ENCODE results near the gene SRSF7.
"Not testable (repeated sequence)": the region's sequence is repeated elsewhere in the genome, so short reads cannot be mapped to it uniquely, and the experiment has no call there.

SRSF7 gene

DNA sequence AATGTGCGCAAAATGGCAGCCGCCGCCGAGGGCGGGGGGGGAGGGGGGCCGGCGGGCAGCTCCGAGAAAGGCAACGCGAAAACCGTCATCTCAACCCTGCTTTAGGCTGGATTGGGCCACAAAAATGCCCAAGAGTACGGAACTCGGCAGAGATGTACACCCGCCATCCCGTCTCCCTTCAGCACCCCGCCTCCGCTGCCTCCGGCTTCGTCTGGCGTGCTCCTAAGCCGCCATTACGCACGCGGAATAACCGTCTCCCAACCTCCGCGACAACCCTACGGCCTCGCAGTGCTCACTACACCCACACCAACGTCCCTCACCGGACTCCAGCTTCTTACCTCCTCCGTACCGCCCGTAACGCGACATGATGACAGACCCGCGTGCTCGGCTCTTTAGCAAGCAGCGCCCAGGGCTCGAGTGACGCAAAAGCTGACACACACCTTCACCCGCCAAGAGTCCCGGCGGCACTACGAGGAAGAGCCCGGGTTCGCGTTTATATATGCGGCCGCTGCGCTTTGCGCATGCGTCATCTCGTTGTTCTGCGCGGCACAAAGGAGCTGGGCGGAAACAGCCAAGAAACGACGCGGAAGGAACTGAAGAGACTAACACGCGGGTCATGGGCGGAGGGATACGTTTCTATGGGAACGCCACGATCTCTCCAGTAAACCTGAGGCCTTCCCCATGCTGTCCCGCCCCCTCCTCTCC lies at the start of gene SRSF7:
SRSF7 (minus strand) TSS at position 471 of the 705 bp plus-strand sequence; CDS start at position 366, 105 bp downstream.
- DNase-seq (ENCODE audit: low read depth): peak; percentile 95

DNA sequence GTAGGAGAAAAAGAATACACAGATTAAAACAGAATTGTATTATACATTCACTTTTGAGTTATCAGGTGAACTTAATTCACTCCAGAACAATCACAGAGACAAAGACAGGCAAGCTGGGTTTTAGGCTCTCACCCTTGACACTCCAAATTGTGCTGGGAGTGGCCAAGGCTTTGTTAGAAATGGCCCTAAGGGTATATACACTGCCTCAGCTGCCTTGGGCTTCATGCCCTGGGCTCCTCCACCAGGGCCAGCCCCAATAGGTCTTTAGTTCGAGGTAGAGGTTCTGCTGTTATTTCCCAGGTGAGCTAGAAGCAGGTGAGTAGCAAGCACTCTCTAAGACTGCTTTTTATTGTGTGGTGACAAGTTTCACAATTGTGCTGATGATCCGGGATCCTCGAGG lies 46.8 kb upstream of the SRSF7 start:
- no peak for DNase-seq (ENCODE audit: low read depth)

DNA sequence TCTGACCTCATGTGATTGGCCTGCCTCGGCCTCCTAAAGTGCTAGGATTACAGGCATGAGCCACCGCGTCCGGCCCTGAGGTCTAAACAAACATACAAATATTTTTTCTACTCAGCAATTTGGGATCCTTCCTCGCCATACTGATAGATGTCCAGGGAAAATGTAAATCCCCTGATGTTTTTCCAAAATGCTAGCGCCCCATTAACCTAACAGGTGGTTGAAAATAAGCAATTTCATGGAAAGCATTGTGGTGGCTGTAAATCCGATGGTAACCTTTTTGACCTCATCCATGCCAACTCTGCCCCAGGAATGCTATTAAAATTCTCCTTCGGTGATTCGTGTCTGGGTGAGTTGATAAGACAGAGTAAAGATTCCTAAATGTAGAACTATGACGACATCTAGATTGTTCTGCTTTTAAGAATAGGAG lies 46.1 kb upstream of the SRSF7 start:
- no peak for DNase-seq (ENCODE audit: low read depth)

DNA sequence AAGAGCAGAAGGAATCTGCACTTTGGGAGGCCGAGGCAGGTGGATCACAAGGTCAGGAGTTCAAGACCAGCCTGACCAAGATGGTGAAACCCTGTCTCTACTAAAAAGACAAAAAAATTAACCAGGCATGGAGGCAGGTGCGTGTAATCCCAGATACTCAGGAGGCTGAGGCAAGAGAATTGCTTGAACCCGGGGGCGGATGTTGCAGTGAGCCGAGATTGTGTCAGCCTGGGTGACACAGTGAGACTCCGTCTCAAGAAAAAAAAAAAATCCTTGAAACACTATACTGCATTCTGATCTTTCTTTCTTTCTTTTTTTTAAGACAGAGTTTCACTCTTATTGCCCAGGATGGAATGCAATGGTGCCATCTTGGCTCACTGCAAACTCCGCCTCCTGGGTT lies 43.9 kb upstream of the SRSF7 start:
- not testable (repeated sequence) for DNase-seq (ENCODE audit: low read depth)

DNA sequence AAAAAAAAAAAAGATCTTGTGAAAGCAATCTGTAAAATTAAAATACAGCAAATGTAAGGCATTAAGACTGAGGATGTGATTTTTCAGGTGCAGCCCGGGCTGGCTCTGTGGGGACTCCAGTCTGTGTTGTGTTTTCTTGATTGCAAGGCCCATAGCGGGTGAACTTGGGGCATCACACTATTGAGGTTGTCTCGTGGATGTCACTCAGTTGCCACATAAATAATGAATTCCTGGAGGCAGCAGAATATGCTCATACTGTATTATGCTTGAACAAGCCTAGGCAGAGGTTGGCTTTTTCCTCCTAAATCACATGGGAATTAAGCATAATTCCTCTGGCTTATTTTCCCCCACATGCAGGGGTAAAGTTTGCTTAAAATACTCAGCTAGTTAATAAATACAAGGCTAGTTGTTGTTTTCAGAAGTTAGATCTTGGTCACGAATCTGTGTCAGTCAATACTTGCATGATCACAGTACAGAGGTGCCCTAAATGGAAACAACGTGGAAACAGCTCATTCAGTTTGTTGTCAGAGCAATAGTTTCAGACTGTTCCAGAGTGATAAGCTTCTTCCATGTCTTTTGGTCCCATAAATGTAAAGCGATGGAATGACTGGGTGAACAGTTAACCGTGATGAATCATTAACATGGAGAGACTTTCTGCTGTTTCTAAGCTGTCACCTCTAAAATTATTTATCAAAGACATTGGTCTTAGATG lies 43.2 kb upstream of the SRSF7 start:
- DNase-seq (ENCODE audit: low read depth): no peak

DNA sequence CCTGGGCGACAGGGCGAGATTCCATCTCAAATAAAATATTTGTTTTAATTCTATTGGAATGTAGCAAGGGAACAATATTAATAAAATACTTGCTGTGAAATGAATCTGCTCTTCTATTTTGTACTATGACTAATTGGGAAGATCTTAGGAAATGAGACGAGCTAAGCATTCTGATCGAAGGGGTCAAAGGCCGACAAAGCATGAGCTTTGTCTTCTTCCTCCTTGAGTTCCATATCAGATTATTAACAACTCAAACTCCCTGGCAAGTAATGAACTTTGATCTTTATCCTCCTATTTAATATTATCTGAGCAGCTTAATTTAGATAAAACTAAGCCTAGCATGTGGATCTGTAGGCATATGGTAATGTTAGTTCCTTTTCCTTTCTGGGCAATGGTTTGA lies 42.4 kb upstream of the SRSF7 start:
- DNase-seq (ENCODE audit: low read depth): no peak

DNA sequence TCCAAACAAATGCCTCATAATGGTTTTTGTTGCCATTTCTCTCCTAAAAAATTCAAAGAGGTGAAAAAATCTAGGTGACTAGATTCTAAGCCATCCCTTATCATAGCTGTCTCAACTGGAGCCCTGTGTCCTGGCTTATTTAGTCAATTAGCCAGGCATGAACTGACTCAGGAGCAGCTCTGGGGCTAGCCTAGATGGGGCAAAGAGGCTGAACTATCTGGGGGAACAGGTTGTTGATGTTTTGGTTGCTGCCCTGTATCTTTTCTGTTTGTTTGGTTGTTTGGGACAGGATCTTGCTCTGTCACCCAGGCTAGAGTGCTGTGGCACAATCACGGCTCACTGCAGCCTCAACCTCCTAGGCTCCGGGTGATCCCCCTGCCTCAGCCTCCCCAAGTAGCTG lies 41.6 kb upstream of the SRSF7 start:
- DNase-seq (ENCODE audit: low read depth): no peak

DNA sequence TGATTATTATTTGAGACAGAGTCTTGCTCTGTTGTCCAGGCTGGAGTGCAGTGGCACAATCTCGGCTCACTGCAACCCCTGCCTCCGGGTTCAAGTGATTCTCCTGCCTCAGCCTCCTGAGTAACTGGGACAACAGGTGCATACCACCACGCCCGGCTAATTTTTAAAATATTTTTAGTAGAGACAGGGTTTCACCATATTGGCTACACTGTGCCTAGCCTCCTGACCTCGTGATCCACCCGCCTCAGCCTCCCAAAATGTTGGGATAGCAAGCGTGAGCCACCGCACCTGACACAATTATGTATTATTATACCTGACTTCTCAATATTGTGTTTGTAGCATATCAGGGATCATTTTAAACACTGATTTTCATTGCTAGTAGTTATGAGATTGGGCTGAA lies 41.2 kb upstream of the SRSF7 start:
- DNase-seq (ENCODE audit: low read depth): not testable (repeated sequence)

DNA sequence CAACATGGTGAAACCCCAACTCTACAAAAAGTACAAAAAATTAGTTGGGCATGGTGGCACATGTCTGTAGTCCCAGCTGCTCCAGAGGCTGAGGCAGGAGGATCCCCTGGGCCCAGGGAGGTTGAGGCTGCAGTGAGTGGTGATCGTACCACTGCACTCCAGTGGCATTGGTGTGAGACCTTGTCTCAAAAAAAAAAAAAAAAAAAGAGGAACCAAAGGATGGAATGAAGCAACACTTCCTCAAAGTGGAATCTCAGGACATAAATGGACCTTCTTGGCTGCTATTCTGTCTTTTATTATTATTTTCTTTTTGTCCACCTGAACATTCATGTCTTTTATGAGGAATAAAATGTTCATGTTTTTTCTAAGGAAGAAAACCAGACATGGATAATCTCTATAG lies 40.6 kb upstream of the SRSF7 start:
- no peak for DNase-seq (ENCODE audit: low read depth)

DNA sequence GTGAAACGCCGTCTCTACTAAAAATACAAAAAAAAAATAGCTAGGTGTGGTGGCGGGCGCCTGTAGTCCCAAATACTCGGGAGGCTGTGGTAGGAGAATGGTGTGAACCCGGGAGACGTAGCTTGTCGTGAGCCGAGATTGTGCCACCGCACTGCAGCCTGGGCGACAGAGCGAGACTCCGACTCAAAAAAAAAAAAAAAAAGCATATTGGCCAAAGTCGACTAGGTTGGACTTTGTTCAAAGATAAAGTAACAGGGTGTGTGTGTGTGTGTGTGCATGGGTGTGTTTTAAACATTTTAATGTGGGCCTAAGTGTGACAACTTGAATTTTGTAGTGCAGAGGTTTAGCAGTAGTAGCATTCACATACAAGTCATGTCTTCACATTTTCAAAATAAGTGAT lies 38.5 kb upstream of the SRSF7 start:
- no peak for DNase-seq (ENCODE audit: low read depth)

DNA sequence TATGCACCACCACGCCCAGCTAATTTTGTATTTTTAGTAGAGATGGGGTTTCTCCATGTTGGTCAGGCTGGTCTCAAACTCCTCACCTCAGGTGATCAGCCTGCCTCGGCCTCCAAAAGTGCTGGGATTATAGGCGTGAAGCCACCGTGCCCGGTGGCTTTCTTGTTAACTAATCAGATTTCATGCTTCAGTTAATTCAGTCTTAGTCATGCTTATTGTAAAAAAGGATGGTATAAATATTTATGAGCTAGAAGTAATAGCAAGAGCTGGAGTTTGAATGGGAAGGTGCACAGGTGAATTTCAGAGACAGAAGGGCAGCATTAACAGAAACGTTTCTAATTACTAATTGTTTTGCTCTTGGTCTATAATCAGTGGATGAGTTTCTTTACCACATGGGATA lies 37.1 kb upstream of the SRSF7 start:
- no peak for DNase-seq (ENCODE audit: low read depth)

DNA sequence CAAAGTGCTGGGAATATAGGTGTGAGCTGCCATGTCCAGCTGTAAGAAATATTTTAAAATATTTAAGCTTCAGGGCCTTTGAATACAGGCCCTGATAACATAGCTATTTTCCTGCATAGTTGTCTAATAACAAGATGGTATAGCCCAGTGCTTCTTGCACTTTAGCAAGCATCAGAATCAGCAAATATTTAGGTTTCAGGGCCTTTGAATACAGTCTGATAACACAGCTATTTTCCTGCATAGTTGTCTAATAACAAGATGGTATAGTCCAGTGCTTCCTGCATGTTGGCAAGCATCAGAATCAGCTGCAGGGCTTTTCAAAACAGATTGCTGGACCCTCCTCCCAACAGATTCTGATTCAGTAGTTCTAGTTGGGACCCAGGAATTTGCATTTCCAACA lies 32.4 kb upstream of the SRSF7 start:
- DNase-seq (ENCODE audit: low read depth): no peak

DNA sequence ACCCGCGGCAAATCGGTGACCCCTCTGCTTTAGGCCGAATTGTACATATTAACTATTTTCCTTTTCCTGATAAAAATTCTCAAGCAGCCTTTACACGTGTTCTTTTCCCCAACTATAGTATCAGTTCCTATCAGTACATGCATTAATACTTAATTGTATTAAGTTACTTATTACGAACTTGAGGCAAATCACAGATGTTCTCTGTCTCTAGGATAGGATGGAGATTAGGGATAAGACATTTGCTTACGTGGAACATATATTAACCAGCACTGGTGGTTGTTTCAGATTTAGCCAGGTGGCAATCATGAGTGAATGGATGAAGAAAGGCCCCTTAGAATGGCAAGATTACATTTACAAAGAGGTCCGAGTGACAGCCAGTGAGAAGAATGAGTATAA lies 27.5 kb upstream of the SRSF7 start:
- no peak for DNase-seq (ENCODE audit: low read depth)

DNA sequence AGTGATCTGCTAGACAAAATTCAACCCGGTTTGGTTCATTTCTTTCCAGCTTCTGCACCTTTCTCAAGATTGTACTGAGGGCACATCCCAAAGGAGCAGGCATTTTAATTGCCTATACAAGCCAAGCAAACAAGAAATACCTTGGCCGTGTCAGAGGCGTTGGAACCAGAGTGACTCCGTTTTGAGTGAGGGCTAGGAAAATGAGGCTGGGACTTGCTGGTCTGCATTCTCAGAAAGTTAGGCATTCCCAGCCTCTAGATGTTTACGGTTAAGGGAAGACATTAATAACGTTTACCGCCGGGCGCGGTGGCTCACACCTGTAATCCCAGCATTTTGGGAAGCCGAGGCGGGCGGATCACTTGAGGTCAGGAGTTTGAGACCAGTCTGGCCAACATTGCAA lies 25.4 kb upstream of the SRSF7 start:
- DNase-seq (ENCODE audit: low read depth): no peak

DNA sequence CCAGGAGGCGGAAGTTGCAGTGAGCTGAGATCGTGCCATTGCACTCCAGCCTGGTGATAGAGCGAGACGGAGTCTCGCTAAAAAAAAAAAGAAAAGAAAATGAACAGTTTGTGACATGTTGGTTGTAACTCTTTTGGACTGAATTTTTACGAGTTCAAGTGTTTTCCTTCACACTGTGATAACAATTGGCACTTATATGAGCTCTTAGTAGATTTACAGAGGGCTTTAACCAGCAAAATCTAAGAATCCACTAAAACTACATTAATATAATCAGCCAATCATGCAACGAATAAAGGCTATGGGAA lies 24.7 kb upstream of the SRSF7 start:
- no peak for DNase-seq (ENCODE audit: low read depth)

DNA sequence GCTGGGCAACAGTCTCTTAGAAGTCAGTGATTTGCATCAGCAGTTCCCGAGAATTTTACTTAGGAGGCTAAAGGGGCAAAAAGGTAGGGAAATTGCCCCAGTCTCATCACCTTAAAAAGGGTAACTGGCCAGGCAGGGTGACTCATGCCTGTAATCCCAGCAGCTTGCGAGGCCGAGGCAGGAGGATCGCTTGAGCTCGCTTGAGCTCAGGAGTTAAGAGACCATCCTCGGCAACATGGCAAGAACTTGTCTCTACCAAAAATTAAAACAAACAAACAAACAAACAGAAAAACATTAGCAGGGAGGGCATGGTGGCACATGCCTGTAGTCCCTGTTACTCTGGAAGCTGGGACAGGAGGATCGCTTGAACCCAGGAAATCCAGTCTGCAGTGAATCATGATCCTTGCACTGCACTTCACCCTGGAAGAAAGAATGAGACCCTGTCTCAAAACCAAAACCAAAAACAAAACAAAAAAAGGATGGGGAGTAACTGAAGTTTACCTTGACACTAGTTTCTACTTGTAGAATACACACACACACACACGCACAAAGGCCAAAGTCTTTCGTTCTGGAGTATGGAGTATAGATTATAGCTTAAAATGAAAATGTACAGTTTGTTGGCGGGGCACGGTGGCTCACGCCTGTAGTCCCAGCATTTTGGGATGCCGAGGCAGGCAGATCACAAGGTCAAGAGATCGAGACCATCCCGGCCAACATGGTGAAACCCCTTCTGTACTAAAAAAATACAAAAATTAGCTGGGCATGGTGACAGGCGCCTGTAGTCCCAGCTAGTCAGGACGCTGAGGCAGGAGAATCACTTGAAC lies 24.1 kb upstream of the SRSF7 start:
- no peak for DNase-seq (ENCODE audit: low read depth)

DNA sequence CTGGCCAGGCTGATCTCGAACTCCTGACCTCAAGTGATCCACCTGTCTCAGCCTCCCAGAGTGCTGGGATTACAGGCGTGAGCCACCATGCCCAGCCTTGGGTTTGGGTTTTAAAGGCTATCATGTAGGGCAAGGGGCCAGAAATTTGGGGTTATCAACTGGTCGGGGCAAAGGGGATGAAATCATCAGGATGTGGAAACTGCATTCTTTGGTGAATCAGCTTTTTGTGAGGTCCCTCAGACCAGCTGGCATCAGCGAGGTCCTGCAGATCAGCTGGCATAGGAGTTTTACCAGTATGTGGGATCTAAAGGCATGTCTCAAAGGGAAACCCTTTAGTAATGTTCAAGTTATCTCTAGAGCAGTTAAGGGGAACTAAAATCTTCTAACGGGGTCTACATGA lies 20.5 kb upstream of the SRSF7 start:
- DNase-seq (ENCODE audit: low read depth): no peak

DNA sequence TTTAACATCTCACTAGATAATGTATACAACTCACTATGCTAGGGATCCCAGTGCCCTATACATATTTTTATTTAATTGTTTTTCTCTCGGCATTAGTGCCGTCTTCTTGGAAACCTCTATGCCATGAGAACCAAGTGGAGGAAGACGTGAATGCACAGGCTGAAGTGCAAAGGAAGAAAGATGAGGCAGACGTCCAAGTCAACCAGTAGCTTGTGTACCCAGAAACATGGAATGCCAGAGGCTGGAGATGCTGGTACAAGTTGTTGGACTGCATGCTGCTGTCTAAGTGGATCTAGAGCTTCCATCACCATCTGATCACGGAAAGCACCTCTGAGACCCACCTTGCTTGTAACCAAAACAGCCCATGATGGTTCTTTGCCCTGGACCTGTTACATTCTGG lies 14.4 kb upstream of the SRSF7 start:
- DNase-seq (ENCODE audit: low read depth): no peak

DNA sequence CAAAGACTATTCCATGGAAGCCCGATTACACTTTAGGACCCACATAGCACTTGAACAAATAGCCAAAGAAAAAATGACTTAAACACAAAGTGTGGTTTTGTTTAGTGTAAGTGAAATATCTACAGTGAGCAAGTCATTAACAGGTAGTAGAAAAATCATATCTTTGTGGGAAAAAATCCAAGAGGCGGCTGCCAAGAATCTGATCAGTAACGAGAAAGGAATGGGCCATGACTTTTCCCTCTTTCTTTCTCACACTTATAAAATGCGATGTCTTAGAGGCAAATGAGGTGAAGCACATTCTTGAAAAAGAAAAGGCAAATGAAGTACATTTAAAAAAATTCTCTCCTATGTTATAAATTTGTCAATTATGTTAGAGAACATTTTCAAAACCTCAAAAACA lies 14.0 kb upstream of the SRSF7 start:
- no peak for DNase-seq (ENCODE audit: low read depth)

DNA sequence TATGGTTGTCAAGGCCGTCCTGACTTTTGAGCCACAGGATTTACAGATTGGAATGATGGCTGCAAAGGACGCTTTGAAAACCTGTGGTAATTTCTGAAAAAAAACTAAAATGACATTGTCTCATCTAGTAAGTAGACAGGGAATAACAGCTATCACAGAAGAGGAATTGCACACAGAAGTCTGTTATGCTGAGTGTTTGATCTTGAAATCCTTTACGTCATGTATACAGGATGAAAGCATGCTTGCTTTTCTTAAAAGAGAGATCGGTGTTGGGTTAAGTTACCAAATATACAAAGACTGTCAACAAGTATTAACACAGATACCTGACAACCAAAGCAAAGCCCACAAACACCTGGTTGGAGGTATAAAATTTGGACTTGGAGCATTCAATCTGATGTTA lies 12.6 kb upstream of the SRSF7 start:
- DNase-seq (ENCODE audit: low read depth): no peak

DNA sequence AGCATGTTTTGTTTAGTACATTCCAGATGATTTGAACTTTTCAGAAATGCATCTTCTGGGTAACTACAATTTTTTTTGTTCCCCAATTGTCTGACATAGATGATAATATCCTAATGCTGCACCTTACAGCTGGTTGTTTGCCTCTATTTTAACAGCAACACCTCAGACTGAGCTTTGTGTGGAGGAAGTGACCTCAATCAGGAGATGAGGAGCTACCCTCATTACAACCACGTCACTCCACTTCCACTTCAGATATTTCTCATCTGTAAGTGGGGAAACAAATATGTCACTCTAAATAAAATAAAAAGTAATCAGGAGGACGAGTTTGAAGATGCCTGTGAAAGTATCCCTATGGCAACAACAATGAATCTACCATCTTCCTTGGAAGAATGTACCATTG lies 12.1 kb upstream of the SRSF7 start:
- DNase-seq (ENCODE audit: low read depth): no peak

DNA sequence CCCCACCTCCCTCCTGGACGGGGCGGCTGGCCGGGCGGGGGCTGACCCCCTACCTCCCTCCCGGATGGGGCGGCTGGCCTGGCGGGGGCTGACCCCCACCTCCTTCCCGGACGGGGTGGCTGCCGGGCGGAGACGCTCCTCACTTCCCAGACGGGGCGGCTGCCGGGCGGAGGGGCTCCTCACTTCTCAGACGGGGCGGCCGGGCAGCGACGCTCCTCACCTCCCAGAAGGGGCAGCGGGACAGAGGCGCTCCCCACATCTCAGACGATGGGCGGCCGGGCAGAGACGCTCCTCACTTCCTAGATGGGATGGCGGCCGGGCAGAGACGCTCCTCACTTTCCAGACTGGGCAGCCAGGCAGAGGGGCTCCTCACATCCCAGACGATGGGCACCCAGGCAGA lies 4.7 kb upstream of the SRSF7 start:
- DNase-seq (ENCODE audit: low read depth): not testable (repeated sequence)

DNA sequence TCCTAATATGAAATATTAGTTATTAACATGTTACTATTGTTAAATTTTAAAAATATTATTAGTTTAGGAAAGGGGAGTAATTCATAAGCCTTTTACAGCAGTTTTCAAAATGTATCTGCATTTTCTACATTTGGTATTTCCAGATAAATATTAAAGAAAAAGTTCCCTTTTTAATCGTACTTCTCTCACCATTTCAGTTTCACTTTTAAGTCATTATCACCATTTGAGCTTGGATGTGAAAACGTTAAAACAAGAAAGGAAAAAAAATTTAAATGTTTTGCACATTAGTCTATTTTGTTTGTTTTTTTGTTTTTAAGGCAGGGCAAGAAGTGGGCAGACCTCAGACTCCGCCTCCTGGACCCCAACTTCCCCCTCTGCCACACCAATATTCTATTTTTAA lies 3.3 kb upstream of the SRSF7 start:
- DNase-seq (ENCODE audit: low read depth): no peak
